IMR-90 (cell line): ENCODE data around the gene SRP9. TPM values are rescaled to one million over a fixed set of nuclear protein-coding genes. Genes with fewer than 3 reads are reported as not detected.
"Not testable (repeated sequence)": the region's sequence is repeated elsewhere in the genome, so short reads cannot be mapped to it uniquely, and the experiment has no call there.

ENCODE experiments used
- ATAC-seq: fragments of 200-7000 bp; cut with Tn5 transposase; 2 replicates; pipeline ENCODE4 v1.9.1; 2020; ENCODE audit warnings: low read depth, mild to moderate bottlenecking, moderate library complexity
- BruUV-seq: library from RNA; stranded (reverse); fragments of 400-500 nt; replicated peaks from 2 replicates; lab custom pipeline; 2021; lab: Mats Ljungman, UMichigan
- CTCF ChIA-PET: fragments of 300-600 bp; formaldehyde crosslinking; extraction: SDS; loops from one replicate; lab custom pipeline; 2021; ENCODE audit warnings: antibody characterized with exemption; lab: Yijun Ruan, JAX
- POLR2A ChIA-PET: fragments of 300-600 bp; sonication (Branson Sonifier 250); formaldehyde crosslinking; loops from one replicate; lab custom pipeline; 2022; ENCODE audit warnings: antibody characterized with exemption; ENCODE audit not compliant: unreplicated experiment; lab: Charles Lee
- DNase-seq: peaks from one replicate; pipeline ENCODE4 v3.0.0; 2013
- H2AFZ ChIP-seq: replicated peaks from 2 replicates; pipeline ENCODE3; 2013; ENCODE audit warnings: low read length, mild to moderate bottlenecking; ENCODE audit not compliant: poor library complexity
- H2AK5ac ChIP-seq: 2 replicates; pipeline ENCODE4 v1.6.1; 2013; ENCODE audit warnings: low read depth, low read length, inconsistent platforms
- H2AK9ac ChIP-seq: replicated peaks from 2 replicates; pipeline ENCODE3; 2013; ENCODE audit warnings: mild to moderate bottlenecking, low read depth, low read length, moderate library complexity; ENCODE audit not compliant: poor library complexity
- H2BK120ac ChIP-seq: 2 replicates; pipeline ENCODE4 v1.6.1; 2013; ENCODE audit warnings: low read depth, low read length, inconsistent platforms
- H2BK15ac ChIP-seq: 3 replicates; pipeline ENCODE4 v1.6.1; 2013; ENCODE audit warnings: low read depth, low read length, inconsistent platforms
- H2BK20ac ChIP-seq: 2 replicates; pipeline ENCODE4 v1.6.1; 2013; ENCODE audit warnings: low read depth, mild to moderate bottlenecking, inconsistent platforms, low read length, moderate library complexity
- H2BK5ac ChIP-seq: 2 replicates; pipeline ENCODE4 v1.6.1; 2013; ENCODE audit warnings: mild to moderate bottlenecking, low read depth, low read length, inconsistent platforms; ENCODE audit not compliant: poor library complexity, severe bottlenecking
- H3K14ac ChIP-seq: replicated peaks from 2 replicates; pipeline ENCODE4 v1.6.1; 2013; ENCODE audit warnings: low read depth, low read length, inconsistent platforms
- H3K18ac ChIP-seq: 2 replicates; pipeline ENCODE4 v1.6.1; 2013; ENCODE audit warnings: low read depth, low read length, control low read depth
- H3K23ac ChIP-seq: 2 replicates; pipeline ENCODE4 v1.6.1; 2013; ENCODE audit warnings: low read depth, low read length, inconsistent platforms
- H3K27ac ChIP-seq: 2 replicates; pipeline ENCODE4 v1.5.1; 2013; ENCODE audit warnings: mild to moderate bottlenecking, control low read depth, low read length; ENCODE audit not compliant: insufficient read depth
- H3K27me3 ChIP-seq: 2 replicates; pipeline ENCODE4 v1.6.1; 2013; ENCODE audit warnings: low read length; ENCODE audit not compliant: control insufficient read depth, insufficient read depth
- H3K36me3 ChIP-seq: 2 replicates; pipeline ENCODE4 v1.6.1; 2013; ENCODE audit warnings: low read length, mixed read lengths; ENCODE audit not compliant: control insufficient read depth, insufficient read depth
- H3K4ac ChIP-seq: 2 replicates; pipeline ENCODE4 v1.6.1; 2013; ENCODE audit warnings: low read depth, low read length, inconsistent platforms
- H3K4me1 ChIP-seq: 2 replicates; pipeline ENCODE4 v1.6.1; 2013; ENCODE audit warnings: low read length, mixed read lengths; ENCODE audit not compliant: control insufficient read depth, insufficient read depth
- H3K4me2 ChIP-seq: 2 replicates; pipeline ENCODE4 v1.6.1; 2013; ENCODE audit warnings: low read depth, mild to moderate bottlenecking, control low read depth, low read length, moderate library complexity
- H3K4me3 ChIP-seq: 2 replicates; pipeline ENCODE4 v1.5.1; 2013; ENCODE audit warnings: low read depth, mild to moderate bottlenecking, control low read depth, low read length, moderate library complexity; ENCODE audit not compliant: insufficient read depth
- H3K56ac ChIP-seq: 2 replicates; pipeline ENCODE4 v1.6.1; 2013; ENCODE audit warnings: low read length, inconsistent platforms; ENCODE audit not compliant: insufficient read depth; ENCODE audit errors: extremely low read depth
- H3K79me1 ChIP-seq, 2 experiments: 2 replicates each; pipeline ENCODE4 v1.6.1; 2013; ENCODE audit warnings: low read length in 2 of 2, inconsistent platforms in 1 of 2, low read depth in 1 of 2
- H3K9ac ChIP-seq: 2 replicates; pipeline ENCODE4 v1.6.1; 2013; ENCODE audit warnings: low read depth, low read length, control low read depth
- H3K9me1 ChIP-seq: 2 replicates; pipeline ENCODE4 v1.6.1; 2013; ENCODE audit warnings: low read length, inconsistent platforms; ENCODE audit not compliant: insufficient read depth
- H3K9me3 ChIP-seq: 2 replicates; pipeline ENCODE4 v1.6.1; 2013; ENCODE audit warnings: low read length; ENCODE audit not compliant: control insufficient read depth, insufficient read depth
- H4K20me1 ChIP-seq: 2 replicates; pipeline ENCODE4 v1.6.1; 2013; ENCODE audit warnings: low read length, inconsistent platforms; ENCODE audit not compliant: insufficient read depth
- H4K5ac ChIP-seq: 2 replicates; pipeline ENCODE4 v1.6.1; 2013; ENCODE audit warnings: mild to moderate bottlenecking, low read depth, low read length, control low read depth
- H4K8ac ChIP-seq, 2 experiments: 2 replicates each; pipeline ENCODE4 v1.6.1; 2013; ENCODE audit warnings: low read depth in 2 of 2, low read length in 2 of 2, control low read depth in 1 of 2, inconsistent platforms in 1 of 2
- H4K91ac ChIP-seq: 2 replicates; pipeline ENCODE4 v1.6.1; 2013; ENCODE audit warnings: low read depth, low read length, inconsistent platforms; ENCODE audit not compliant: insufficient read depth
- WGBS, 2 experiments: methylation state at CpG; one replicate each; pipeline versions ENCODE4 v1.1.5 to v1.1.7; 2013; ENCODE audit warnings: missing lambda C conversion rate in 2 of 2; ENCODE audit not compliant: insufficient read length in 1 of 2; ENCODE audit errors: extremely low coverage in 2 of 2; 5-methylcytosine and 5-hydroxymethylcytosine counted together
- dilution Hi-C: fragments of 300-500 bp; cut with HindIII; formaldehyde crosslinking; loops from one replicate; pipeline ENCODE4 v1.14.3; 2018; ENCODE audit warnings: low sequenced_read_pairs; ENCODE audit not compliant: unreplicated experiment
- in situ Hi-C: fragments of 300-500 bp; cut with MboI; formaldehyde crosslinking; loops from 3 replicates; pipeline ENCODE4 v1.14.3; 2019; ENCODE audit warnings: low sequenced_read_pairs, inconsistent platforms, mixed read lengths
- intact Hi-C: fragments of 100-400 bp; cut with micrococcal nuclease; formaldehyde crosslinking; loops from 2 replicates; pipeline ENCODE4 v1.10.0; 2022
- polyA plus RNA-seq, 3 experiments: library from polyadenylated mRNA; depleted of rRNA; stranded (reverse); fragments of >200 nt; gene quantifications; 2 replicates each; pipeline ENCODE4 v1.2.3, GENCODE V29; 2012; ENCODE audit warnings: low replicate concordance in 1 of 3
- total RNA-seq: library from RNA; depleted of rRNA; stranded (reverse); fragments of >200 nt; gene quantifications from 2 replicates; pipeline ENCODE4 v1.2.3, GENCODE V29; 2012

Gene SRP9
- total and polyA plus RNA-seq, 2 of the 4 experiments (the other 2 are of a cell fraction): 230 to 295 TPM

DNA sequence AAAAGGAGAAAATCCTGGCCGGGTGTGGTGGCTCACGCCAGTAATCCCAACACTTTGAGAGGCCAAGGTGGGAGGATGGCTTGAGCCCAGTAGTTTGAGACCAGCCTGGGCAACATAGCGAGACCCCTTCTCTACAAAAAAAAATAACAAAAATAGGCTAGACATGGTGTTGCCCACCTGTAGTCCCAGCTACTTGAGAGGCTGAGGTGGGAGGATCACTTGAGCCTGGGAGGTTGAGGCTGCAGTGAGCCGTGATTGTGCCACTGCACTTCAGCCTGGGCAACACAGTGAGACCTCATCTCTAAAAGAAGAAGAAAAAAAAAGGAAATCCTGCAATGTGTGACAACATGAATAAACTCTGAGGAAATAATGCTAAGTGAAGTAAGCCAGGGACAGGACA is 58.7 kb downstream of the SRP9 start:
- not testable (repeated sequence) for H3K56ac ChIP-seq
- WGBS, 2 experiments: 88% methylated on average over 1 of the region's 4 CpGs; no CpG with 5 or more reads in 1 of the 2 experiments

More for the DNA sequence above, 58.7 kb downstream of the SRP9 start:
- DNase-seq, in situ Hi-C loops, H4K20me1 ChIP-seq, H2AFZ ChIP-seq, H4K5ac ChIP-seq, ATAC-seq, H3K9me1 ChIP-seq, POLR2A ChIA-PET, H2BK5ac ChIP-seq, H3K27me3 ChIP-seq, BruUV-seq, dilution Hi-C loops, H3K4me2 ChIP-seq, H3K9me3 ChIP-seq, H3K27ac ChIP-seq, intact Hi-C loops, H4K8ac ChIP-seq, H2BK15ac ChIP-seq, H3K14ac ChIP-seq, H3K79me1 ChIP-seq, H2BK20ac ChIP-seq, H3K4me3 ChIP-seq, H4K91ac ChIP-seq, H3K4me1 ChIP-seq, H3K9ac ChIP-seq, H3K18ac ChIP-seq, H2BK120ac ChIP-seq, H2AK5ac ChIP-seq, H3K23ac ChIP-seq, H3K4ac ChIP-seq, H2AK9ac ChIP-seq: not testable (repeated sequence)
- peaks cover 26% of the 10 kb centered on the region for H3K36me3 ChIP-seq
- CTCF ChIA-PET: interaction anchor here (0.6 to 1.1 kb wide), 2 partner anchors 356 to 362 kb away, joined by 3 to 5 read pairs; no protein-coding TSS in a partner anchor
